Liver (tissue), 9 donors: ENCODE data around the gene CCSAP. TPM values are rescaled to one million over a fixed set of nuclear protein-coding genes. Genes with fewer than 3 reads are reported as not detected.

Source experiments
- DNase-seq: peaks from one replicate; pipeline ENCODE4 v3.0.0-alpha.2; 2017; ENCODE audit warnings: low spot score
- H3K27ac ChIP-seq, 2 donors: one replicate each; pipeline ENCODE4 v1.7.0; 2013; ENCODE audit warnings: inconsistent platforms in 2 of 2, low read length in 2 of 2, control low read depth in 1 of 2, low read depth in 1 of 2, mild to moderate bottlenecking in 1 of 2
- H3K27me3 ChIP-seq, 4 donors: one replicate each; pipeline versions ENCODE4 v1.6.1 to v1.7.0; 2013; ENCODE audit warnings: low read length in 3 of 4, inconsistent platforms in 1 of 4, mild to moderate bottlenecking in 1 of 4, moderate library complexity in 1 of 4; ENCODE audit not compliant: control insufficient read depth in 4 of 4, insufficient read depth in 4 of 4
- H3K36me3 ChIP-seq, 4 donors: one replicate each; pipeline versions ENCODE4 v1.6.1 to v1.7.0; 2013; ENCODE audit warnings: low read length in 3 of 4, mild to moderate bottlenecking in 3 of 4, low read depth in 1 of 4, moderate library complexity in 1 of 4; ENCODE audit not compliant: control insufficient read depth in 4 of 4, insufficient read depth in 3 of 4
- H3K4me1 ChIP-seq, 4 donors: one replicate each; pipeline versions ENCODE4 v1.6.1 to v1.7.0; 2013; ENCODE audit warnings: low read length in 3 of 4, mild to moderate bottlenecking in 3 of 4, moderate library complexity in 1 of 4; ENCODE audit not compliant: control insufficient read depth in 4 of 4, insufficient read depth in 4 of 4
- H3K4me3 ChIP-seq, 3 donors: one replicate each; pipeline versions ENCODE4 v1.6.1 to v1.7.0; 2013; ENCODE audit warnings: low read length in 3 of 3, control low read depth in 1 of 3, low read depth in 1 of 3, mild to moderate bottlenecking in 1 of 3
- H3K9ac ChIP-seq, 2 donors: one replicate each; pipeline ENCODE4 v1.7.0; 2013; ENCODE audit warnings: low read length in 2 of 2, mild to moderate bottlenecking in 2 of 2, moderate library complexity in 2 of 2, control low read depth in 1 of 2, low read depth in 1 of 2
- H3K9me3 ChIP-seq, 4 donors: one replicate each; pipeline versions ENCODE4 v1.6.1 to v1.7.0; 2013; ENCODE audit warnings: low read length in 3 of 4; ENCODE audit not compliant: control insufficient read depth in 4 of 4
- EGR1 ChIP-seq, 2 donors: IDR thresholded peaks; 2 replicates each; pipeline ENCODE4 v1.6.1; 2016 to 2018; ENCODE audit warnings: antibody characterized with exemption in 2 of 2, low read depth in 2 of 2
- FOXA1 ChIP-seq: IDR thresholded peaks from 2 replicates; pipeline ENCODE4 v1.6.1; 2016; ENCODE audit warnings: antibody characterized with exemption
- GABPA ChIP-seq, 2 donors: IDR thresholded peaks in 1 of 2; conservative IDR thresholded peaks in 1 of 2; 2 replicates each; pipeline ENCODE4 v1.6.1; 2016; ENCODE audit warnings: antibody characterized with exemption in 2 of 2, mild to moderate bottlenecking in 1 of 2, moderate library complexity in 1 of 2
- HNF4A ChIP-seq, 2 donors: conservative IDR thresholded peaks; 2 replicates each; pipeline ENCODE4 v1.6.1; 2016; ENCODE audit warnings: antibody characterized with exemption in 2 of 2, mild to moderate bottlenecking in 2 of 2
- NR2F2 ChIP-seq: IDR thresholded peaks from 2 replicates; pipeline ENCODE4 v1.6.1; 2016; ENCODE audit warnings: antibody characterized with exemption
- RAD21 ChIP-seq, 2 donors: IDR thresholded peaks; 2 replicates each; pipeline ENCODE4 v1.6.1; 2016; ENCODE audit warnings: antibody characterized with exemption in 2 of 2, mild to moderate bottlenecking in 2 of 2
- RXRA ChIP-seq, 2 donors: IDR thresholded peaks; 2 replicates each; pipeline ENCODE4 v1.6.1; 2017 to 2018; ENCODE audit warnings: antibody characterized with exemption in 2 of 2, mild to moderate bottlenecking in 1 of 2
- SP1 ChIP-seq: IDR thresholded peaks from 2 replicates; pipeline ENCODE4 v1.6.1; 2018; ENCODE audit warnings: antibody characterized with exemption, mild to moderate bottlenecking
- TAF1 ChIP-seq: conservative IDR thresholded peaks from 2 replicates; pipeline ENCODE4 v1.6.1; 2016; ENCODE audit warnings: antibody characterized with exemption, mild to moderate bottlenecking
- YY1 ChIP-seq: IDR thresholded peaks from 2 replicates; pipeline ENCODE4 v1.6.1; 2016; ENCODE audit warnings: antibody characterized with exemption, mild to moderate bottlenecking
- WGBS: extraction: QIAGEN DNeasy Blood & Tissue Kit; methylation state at CpG from one replicate; pipeline ENCODE4 v1.1.7; 2013; 5-methylcytosine and 5-hydroxymethylcytosine counted together
- polyA plus RNA-seq, 2 donors: library from polyadenylated mRNA; stranded (reverse) in 1 of 2; unstranded in 1 of 2; fragments of 200-250 nt in 1 of 2; fragments of >200 nt in 1 of 2; fragmentation: Nextera tagmentation in 1 of 2; extraction: Ambion mirVana in 1 of 2; gene quantifications; one replicate each; pipeline versions ENCODE4 v1.2.1 to v1.2.3, GENCODE V29; 2013 to 2015
- total RNA-seq, 2 donors: library from RNA; depleted of rRNA; stranded (reverse); fragments of >200 nt; gene quantifications; one replicate each; pipeline ENCODE4 v1.2.3, GENCODE V29; 2014
- TF ChIP-seq, protein P1 (sequence below): IDR thresholded peaks from 2 replicates; pipeline ENCODE4 v1.6.1; 2016; ENCODE audit warnings: antibody characterized with exemption, mild to moderate bottlenecking
- TF ChIP-seq, protein P2 (sequence below): IDR thresholded peaks from 2 replicates; pipeline ENCODE4 v1.6.1; 2016; ENCODE audit warnings: antibody characterized with exemption
- TF ChIP-seq, protein P3 (sequence below): fragments of 150-350 bp; IDR thresholded peaks from 2 replicates; pipeline ENCODE4 v1.5.1; 2017; ENCODE audit warnings: improper control_type of control experiment, low read depth, low read length; ENCODE audit not compliant: missing input control
- TF ChIP-seq, protein P4 (sequence below): IDR thresholded peaks from 2 replicates; pipeline ENCODE4 v1.6.1; 2016; ENCODE audit warnings: antibody characterized with exemption
- TF ChIP-seq, protein P5 (sequence below): IDR thresholded peaks from 2 replicates; pipeline ENCODE4 v1.6.1; 2016; ENCODE audit warnings: antibody characterized with exemption
- donor health status: healthy.
- donor health status: healthy.
- donor health status: healthy.
- donor health status: healthy.
- donor health status: healthy.

Gene CCSAP
- total and polyA plus RNA-seq, 4 donors, result 0.77 to 4.6 (median 1.7) TPM

DNA sequence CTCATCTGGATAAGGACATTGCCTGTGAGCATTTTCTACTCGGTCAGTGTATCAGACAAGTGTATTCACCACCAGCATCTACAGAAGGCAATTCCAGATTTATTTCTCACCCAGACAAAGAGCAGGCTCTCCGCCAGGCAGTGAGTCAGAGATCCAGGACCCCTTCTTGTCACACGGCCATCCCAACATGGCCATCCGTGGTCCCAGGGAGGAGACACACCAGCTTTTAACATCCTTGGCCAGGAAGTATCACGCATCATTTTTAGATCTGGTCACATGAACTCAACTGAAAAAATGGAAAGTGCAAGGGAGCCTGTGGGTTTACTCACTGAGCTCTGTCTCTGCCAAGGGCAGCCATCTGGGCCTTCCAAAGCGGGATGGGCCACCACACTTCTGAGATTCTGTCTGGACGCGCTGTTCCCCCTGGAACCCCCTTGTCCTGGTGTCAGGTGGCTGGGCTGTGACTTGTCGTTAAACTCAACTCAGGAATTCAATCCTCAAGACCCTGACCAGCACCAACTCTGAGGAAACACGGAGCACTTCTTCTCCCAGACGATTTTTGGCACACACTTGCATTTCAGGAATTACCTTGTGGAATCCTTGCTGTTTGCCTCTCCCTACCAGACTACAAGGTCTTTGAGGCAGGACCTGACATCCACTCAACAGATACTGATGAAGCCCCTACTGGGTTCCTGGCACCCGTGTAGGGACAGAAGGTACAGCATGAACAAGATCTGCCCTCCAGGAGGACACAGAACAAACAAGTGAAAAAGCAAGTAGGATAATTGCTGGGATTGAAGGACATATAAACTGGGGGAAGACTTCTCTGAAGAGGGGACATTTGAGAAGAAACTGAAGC lies 21.6 kb upstream of the CCSAP start:
- no peak overlapping the region for H3K9ac ChIP-seq
- H3K27ac ChIP-seq, result no peak overlapping the region
- TF ChIP-seq, protein P1, sequence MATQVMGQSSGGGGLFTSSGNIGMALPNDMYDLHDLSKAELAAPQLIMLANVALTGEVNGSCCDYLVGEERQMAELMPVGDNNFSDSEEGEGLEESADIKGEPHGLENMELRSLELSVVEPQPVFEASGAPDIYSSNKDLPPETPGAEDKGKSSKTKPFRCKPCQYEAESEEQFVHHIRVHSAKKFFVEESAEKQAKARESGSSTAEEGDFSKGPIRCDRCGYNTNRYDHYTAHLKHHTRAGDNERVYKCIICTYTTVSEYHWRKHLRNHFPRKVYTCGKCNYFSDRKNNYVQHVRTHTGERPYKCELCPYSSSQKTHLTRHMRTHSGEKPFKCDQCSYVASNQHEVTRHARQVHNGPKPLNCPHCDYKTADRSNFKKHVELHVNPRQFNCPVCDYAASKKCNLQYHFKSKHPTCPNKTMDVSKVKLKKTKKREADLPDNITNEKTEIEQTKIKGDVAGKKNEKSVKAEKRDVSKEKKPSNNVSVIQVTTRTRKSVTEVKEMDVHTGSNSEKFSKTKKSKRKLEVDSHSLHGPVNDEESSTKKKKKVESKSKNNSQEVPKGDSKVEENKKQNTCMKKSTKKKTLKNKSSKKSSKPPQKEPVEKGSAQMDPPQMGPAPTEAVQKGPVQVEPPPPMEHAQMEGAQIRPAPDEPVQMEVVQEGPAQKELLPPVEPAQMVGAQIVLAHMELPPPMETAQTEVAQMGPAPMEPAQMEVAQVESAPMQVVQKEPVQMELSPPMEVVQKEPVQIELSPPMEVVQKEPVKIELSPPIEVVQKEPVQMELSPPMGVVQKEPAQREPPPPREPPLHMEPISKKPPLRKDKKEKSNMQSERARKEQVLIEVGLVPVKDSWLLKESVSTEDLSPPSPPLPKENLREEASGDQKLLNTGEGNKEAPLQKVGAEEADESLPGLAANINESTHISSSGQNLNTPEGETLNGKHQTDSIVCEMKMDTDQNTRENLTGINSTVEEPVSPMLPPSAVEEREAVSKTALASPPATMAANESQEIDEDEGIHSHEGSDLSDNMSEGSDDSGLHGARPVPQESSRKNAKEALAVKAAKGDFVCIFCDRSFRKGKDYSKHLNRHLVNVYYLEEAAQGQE, result no peak
- TF ChIP-seq FOXA1, result no peak
- TF ChIP-seq, protein P2, sequence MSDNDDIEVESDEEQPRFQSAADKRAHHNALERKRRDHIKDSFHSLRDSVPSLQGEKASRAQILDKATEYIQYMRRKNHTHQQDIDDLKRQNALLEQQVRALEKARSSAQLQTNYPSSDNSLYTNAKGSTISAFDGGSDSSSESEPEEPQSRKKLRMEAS, result no peak
- TF ChIP-seq, protein P3, sequence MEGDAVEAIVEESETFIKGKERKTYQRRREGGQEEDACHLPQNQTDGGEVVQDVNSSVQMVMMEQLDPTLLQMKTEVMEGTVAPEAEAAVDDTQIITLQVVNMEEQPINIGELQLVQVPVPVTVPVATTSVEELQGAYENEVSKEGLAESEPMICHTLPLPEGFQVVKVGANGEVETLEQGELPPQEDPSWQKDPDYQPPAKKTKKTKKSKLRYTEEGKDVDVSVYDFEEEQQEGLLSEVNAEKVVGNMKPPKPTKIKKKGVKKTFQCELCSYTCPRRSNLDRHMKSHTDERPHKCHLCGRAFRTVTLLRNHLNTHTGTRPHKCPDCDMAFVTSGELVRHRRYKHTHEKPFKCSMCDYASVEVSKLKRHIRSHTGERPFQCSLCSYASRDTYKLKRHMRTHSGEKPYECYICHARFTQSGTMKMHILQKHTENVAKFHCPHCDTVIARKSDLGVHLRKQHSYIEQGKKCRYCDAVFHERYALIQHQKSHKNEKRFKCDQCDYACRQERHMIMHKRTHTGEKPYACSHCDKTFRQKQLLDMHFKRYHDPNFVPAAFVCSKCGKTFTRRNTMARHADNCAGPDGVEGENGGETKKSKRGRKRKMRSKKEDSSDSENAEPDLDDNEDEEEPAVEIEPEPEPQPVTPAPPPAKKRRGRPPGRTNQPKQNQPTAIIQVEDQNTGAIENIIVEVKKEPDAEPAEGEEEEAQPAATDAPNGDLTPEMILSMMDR, result no peak
- no peak for TF ChIP-seq YY1
- no peak for TF ChIP-seq RAD21 (IDR thresholded peaks at IDR 0.05)
- no peak for TF ChIP-seq SP1
- no peak for TF ChIP-seq NR2F2
- TF ChIP-seq, protein P4, sequence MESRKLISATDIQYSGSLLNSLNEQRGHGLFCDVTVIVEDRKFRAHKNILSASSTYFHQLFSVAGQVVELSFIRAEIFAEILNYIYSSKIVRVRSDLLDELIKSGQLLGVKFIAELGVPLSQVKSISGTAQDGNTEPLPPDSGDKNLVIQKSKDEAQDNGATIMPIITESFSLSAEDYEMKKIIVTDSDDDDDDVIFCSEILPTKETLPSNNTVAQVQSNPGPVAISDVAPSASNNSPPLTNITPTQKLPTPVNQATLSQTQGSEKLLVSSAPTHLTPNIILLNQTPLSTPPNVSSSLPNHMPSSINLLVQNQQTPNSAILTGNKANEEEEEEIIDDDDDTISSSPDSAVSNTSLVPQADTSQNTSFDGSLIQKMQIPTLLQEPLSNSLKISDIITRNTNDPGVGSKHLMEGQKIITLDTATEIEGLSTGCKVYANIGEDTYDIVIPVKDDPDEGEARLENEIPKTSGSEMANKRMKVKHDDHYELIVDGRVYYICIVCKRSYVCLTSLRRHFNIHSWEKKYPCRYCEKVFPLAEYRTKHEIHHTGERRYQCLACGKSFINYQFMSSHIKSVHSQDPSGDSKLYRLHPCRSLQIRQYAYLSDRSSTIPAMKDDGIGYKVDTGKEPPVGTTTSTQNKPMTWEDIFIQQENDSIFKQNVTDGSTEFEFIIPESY, result no peak
- no peak for TF ChIP-seq EGR1 (IDR thresholded peaks at IDR 0.05; ENCODE audit: low read depth in 2 of 2)
- TF ChIP-seq, protein P5, sequence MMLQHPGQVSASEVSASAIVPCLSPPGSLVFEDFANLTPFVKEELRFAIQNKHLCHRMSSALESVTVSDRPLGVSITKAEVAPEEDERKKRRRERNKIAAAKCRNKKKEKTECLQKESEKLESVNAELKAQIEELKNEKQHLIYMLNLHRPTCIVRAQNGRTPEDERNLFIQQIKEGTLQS, result no peak
- no peak for TF ChIP-seq GABPA (IDR thresholded peaks at IDR 0.05 in 1 of 2, conservative IDR thresholded peaks at IDR 0.05 in 1 of 2)
- TF ChIP-seq TAF1, result no peak
- TF ChIP-seq RXRA (IDR thresholded peaks at IDR 0.05), result no peak
- no peak for TF ChIP-seq HNF4A (conservative IDR thresholded peaks at IDR 0.05)
- H3K4me1 ChIP-seq, result no peaks in the 10 kb centered on the region
- peaks cover 0 to 9% (median 2%) of the 10 kb centered on the region in 4 donors for H3K27me3 ChIP-seq
- H3K4me3 ChIP-seq, result no peak overlapping the region
- H3K36me3 ChIP-seq, result no peaks in the 10 kb centered on the region
- no peaks in the 10 kb centered on the region for H3K9me3 ChIP-seq
- no peak for DNase-seq
- 84% methylated on average over 12 of the region's 12 CpGs for WGBS
